22Rv1 (cell line): ENCODE results near the gene ATP2B2.

Experiments
- H3K27ac ChIP-seq: fragments of 450-650 bp; 2 replicates; pipeline ENCODE4 v1.5.1; 2017
- CTCF ChIP-seq: fragments of 450-650 bp; IDR thresholded peaks from 2 replicates; pipeline ENCODE4 v1.5.1; 2017; ENCODE audit warnings: mild to moderate bottlenecking
- ZFX ChIP-seq: fragments of 450-650 bp; IDR thresholded peaks from 2 replicates; pipeline ENCODE4 v1.6.1; 2017; ENCODE audit warnings: antibody characterized with exemption, borderline replicate concordance

The ATP2B2 gene

DNA sequence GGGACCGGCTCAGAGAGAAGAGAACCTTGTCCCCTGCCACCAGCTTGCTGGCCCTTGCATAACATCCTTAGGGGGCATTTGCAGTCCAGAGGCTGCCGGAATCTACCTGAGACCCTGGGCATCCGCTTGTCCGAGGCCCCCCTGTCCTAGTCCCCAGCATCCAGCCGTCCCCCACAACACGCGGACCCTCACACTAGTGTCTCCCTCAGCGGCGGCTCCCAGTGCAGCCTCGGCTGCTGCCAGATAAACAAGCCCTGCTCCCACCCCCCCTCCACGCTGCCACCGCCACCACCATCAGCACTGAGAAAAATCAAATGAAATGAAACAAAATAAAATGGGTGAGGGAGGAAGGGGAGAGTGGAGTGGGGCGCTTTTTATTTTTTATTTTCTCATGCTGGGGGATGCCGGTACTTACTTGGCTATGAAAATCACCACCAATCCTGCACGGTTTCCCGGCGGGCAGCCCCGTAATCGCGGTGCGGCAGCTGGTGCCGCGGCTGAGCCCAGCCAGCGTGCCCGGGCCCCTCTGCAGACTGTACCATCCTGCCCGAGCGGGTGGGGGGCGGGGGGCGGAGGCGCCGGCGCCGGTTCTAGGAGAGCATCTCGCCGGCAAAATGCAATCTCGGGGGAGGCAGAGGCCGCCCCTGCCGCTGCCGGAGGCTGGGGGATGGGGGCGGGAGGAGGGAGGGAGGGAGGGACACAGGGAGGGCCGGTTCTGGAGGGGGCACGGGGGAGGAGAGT, at the start of gene ATP2B2:
Gene ATP2B2, minus strand, starts transcription at position 537 of the 741 bp plus-strand sequence. CDS start 56,043 bp downstream, outside the sequence.
- TF ChIP-seq ZFX (no peak), CTCF (no peak)
- no peak within 1 kb of the TSS for H3K27ac ChIP-seq

- TF ChIP-seq CTCF (no peak), ZFX (no peak)
- no peak overlapping the region for H3K27ac ChIP-seq
Observed at GRCh38 chr3:10554746-10555145, 49.4 kb upstream of the ATP2B2 start.

DNA sequence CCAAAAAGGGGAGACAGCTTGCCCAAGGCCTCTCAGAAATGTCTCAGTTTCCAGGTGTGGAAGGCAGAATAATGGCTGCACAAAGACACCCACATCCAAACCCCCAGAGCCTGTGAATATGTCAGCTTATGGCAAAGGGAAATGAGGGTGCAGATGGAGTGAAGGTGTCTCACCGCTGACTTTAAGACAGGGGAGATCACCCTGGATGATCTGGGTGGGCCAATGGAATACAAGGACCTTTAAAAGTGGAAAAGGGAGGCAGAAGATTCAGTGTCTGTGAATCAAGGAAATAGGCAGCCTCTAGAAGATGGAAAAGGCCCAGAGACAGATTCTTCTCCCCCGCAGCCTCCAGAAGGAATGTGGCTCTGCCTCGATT, 48.8 kb upstream of the ATP2B2 start:
- H3K27ac ChIP-seq, result no peak overlapping the region
- TF ChIP-seq ZFX (no peak), CTCF (no peak)

DNA sequence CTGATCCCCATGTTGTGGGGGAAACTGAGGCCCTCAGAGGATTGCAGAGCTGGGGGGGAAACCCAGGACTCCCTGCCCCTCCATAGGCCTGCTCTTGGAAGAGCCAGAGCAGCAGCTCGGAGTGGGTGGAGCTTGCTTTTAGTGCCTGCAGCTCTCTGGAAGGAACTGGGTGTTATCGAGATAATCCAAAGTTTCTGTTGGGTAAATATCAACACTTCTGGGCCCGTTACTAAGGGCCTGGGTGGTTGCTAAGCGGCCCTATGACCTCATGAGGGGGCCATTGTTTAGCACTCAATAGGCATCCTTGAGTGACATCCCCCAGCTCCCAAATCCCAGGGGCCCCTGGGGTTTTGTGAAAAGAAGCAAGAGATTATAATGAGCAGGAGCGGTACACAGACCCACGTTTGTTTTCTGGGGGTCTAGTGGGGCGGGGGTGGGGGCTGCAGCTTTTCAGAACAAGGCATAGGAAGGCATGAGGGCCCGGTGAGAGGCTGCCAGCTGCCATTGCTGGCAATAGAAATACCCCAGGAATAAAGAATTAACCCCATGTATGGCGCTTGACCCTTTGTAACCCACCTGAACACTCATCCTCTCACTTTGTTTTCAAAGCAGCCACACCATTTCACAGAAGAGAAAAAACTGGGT, 48.3 kb upstream of the ATP2B2 start:
- H3K27ac ChIP-seq, result no peak overlapping the region
- TF ChIP-seq CTCF (no peak), ZFX (no peak)

GRCh38 chr3:10552631-10552943, 47.2 kb upstream of the ATP2B2 start:
- TF ChIP-seq ZFX, result no peak
- TF ChIP-seq CTCF, result no peak
- H3K27ac ChIP-seq, result no peak overlapping the region

DNA sequence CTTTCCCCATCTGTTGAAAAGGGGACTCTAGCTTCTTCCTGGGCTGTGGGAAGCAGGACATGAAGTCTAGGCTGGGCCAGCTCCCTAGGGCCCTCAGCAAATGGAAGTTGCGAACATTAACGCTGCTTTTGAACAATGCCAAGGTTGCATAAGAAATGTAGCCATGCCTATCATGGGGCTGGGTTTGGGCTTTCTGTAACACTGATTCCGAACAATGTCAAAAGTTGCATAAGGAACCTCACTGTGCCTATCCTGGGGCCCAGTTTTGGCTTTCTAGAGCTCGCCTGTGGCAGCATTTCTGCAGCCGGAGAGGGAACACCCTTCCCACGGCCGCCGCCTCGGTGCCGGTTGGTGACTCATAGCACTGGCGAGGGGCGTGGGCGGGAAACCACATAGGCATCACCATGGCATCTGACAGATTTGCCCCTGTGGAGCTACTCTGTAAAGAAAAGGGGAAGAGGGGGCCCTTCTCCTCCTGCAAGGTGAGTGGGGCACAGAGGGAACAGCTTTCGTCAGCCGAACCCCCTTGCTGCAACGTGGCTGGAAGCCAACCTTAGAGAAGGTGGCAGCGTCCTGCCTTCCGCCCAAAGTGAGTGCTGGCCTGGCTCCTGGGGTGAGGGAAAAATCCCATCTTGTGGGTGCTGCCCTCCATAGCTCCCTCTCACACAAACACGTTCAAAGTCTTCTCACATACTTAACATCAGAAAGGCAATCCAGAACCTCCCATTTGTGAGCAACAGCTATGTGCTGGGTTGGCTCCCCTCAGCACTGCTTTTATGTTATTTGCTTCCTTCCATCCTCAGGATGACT, 46.6 kb upstream of the ATP2B2 start:
- TF ChIP-seq ZFX (no peak), CTCF (no peak)
- H3K27ac ChIP-seq, result no peak overlapping the region

DNA sequence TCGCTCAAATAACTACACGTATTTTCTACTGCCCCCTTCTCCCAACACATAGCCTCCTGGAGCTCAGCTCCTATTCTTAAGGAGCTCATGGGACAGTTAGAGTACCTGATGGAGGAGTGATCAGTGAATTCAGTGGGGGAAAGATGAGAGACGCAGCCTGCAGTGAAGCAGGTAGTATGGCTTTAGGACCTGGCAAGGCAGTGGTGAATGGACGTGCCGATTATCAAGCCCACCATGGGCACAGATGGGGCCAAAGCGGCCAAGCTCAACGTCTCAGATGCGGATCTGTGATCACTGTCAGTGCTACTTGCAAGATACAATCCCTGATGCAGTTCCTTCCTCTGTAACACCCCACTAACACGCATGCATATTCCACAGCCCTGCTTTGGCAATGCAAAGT, 45.8 kb upstream of the ATP2B2 start:
- H3K27ac ChIP-seq, result no peak overlapping the region
- TF ChIP-seq ZFX (no peak), CTCF (no peak)
